PC-3 (cell line): Measurements from ENCODE around the gene C1orf198.
"Not testable (repeated sequence)": the region's sequence is repeated elsewhere in the genome, so short reads cannot be mapped to it uniquely, and the experiment has no call there.

ENCODE experiments used
- CTCF ChIP-seq: fragments of 300-600 bp; sonication (generic); conservative IDR thresholded peaks from 2 replicates; pipeline ENCODE4 v1.5.1; 2017; ENCODE audit warnings: antibody characterized with exemption, low read depth, mild to moderate bottlenecking, low read length
- EZH2 ChIP-seq: fragments of 300-600 bp; sonication (generic); IDR thresholded peaks from one replicate; pipeline ENCODE4 v1.6.1; 2017; ENCODE audit warnings: antibody characterized with exemption, mild to moderate bottlenecking, low read length; ENCODE audit not compliant: unreplicated experiment
- EZH2phosphoT487 ChIP-seq: fragments of 300-600 bp; sonication (generic); IDR thresholded peaks from 2 replicates; pipeline ENCODE4 v1.6.1; 2018; ENCODE audit warnings: mild to moderate bottlenecking, antibody characterized with exemption, low read length, borderline replicate concordance

- TF ChIP-seq EZH2, CTCF, EZH2phosphoT487: not testable (repeated sequence)
Measured at GRCh38 chr1:230845184-230845583, 23.1 kb downstream of the C1orf198 start.
